Activated T-helper 1 cell treated with anti-CD3 and anti-CD28 coated beads, Interleukin-2, amount 50 U/mL, for 16 hours (primary cell): Measurements from ENCODE around the gene FAM181A.

Experiments
- DNase-seq, 2 donors: peaks; one replicate each; pipeline ENCODE4 v3.0.0-alpha.2; 2020; ENCODE audit warnings: low read depth in 1 of 2, low spot score in 1 of 2

The FAM181A gene

GRCh38 chr14:93960774-93961438, 33.8 kb downstream of the FAM181A start:
- DNase-seq, result no peak

GRCh38 chr14:93961620-93962019, 34.5 kb downstream of the FAM181A start:
- DNase-seq, result no peak

GRCh38 chr14:93962701-93963601, 35.8 kb downstream of the FAM181A start:
- DNase-seq, result no peak

- DNase-seq, result no peak
Measured at GRCh38 chr14:93963692-93964091, 36.5 kb downstream of the FAM181A start.

GRCh38 chr14:93964281-93964680, 37.1 kb downstream of the FAM181A start:
- no peak for DNase-seq

- DNase-seq, result no peak
Measured at GRCh38 chr14:93964820-93965286, 37.7 kb downstream of the FAM181A start.

GRCh38 chr14:93965287-93965821, 38.2 kb downstream of the FAM181A start:
- no peak for DNase-seq

- no peak for DNase-seq
Measured at GRCh38 chr14:93965946-93966474, 38.9 kb downstream of the FAM181A start.

- DNase-seq, result no peak
Measured at GRCh38 chr14:93967637-93968250, 40.6 kb downstream of the FAM181A start.

- DNase-seq, result no peak
Measured at GRCh38 chr14:93969082-93969828, 42.1 kb downstream of the FAM181A start.

GRCh38 chr14:93970585-93970964, 43.4 kb downstream of the FAM181A start:
- peak; percentile 52 to 56 for DNase-seq

- DNase-seq, result peak in 1 of 2 donors; percentile 41
Measured at GRCh38 chr14:93970965-93971634, 44.0 kb downstream of the FAM181A start.

- no peak for DNase-seq
Measured at GRCh38 chr14:93971635-93972027, 44.5 kb downstream of the FAM181A start.

GRCh38 chr14:93972618-93973205, 45.6 kb downstream of the FAM181A start:
- no peak for DNase-seq

- DNase-seq, result no peak
Measured at GRCh38 chr14:93973607-93974006, 46.5 kb downstream of the FAM181A start.

- DNase-seq, result no peak
Measured at GRCh38 chr14:93974299-93974698, 47.2 kb downstream of the FAM181A start.

- DNase-seq, result no peak
Measured at GRCh38 chr14:93974833-93975232, 47.7 kb downstream of the FAM181A start.

- DNase-seq, result no peak
Measured at GRCh38 chr14:93975791-93976476, 48.8 kb downstream of the FAM181A start.

- DNase-seq, result no peak
Measured at GRCh38 chr14:93976477-93977057, 49.4 kb downstream of the FAM181A start, which contains the start of gene ASB2. TSS of gene ASB2 (minus strand) at chr14:93976570. CDS start at chr14:93964539, 12,031 bp downstream.
